Activated CD8-positive, alpha-beta memory T cell treated with anti-CD3 and anti-CD28 coated beads, Interleukin-2, amount 50 U/mL, for 48 hours (primary cell): Measurements from ENCODE around the gene CCL7.

ENCODE experiments used
- DNase-seq: peaks from one replicate; pipeline ENCODE4 v3.0.0-alpha.2; 2020

CCL7 gene

DNA sequence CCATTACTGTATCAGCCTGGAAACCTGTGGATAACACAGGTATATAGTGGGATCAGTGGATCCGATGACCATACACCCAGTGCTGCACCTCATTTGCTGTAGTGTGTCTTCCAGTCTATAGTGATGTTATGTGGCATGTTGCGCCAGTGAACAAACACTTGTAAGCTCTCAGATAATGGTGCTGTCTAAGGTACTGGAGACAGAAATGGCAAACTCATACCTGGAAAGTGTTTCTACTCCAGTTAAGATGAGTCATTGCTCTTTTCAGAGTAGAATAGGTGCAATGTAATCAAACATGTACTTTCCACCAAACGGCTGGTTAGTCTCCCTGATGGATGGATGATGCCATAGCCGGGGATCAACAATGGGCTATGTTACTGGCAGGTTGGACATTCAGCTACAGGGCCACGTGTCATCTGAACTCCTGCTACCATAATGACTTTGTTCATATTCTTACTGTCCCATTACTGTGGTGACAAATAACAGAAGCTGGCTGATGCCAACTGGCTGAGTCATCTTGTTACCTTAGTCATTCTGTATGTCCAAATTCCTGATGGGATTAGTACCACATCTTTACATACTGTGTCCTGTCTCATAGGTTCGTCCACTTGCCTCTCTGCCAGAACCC, 21.8 kb downstream of the CCL7 start:
- no peak for DNase-seq

DNA sequence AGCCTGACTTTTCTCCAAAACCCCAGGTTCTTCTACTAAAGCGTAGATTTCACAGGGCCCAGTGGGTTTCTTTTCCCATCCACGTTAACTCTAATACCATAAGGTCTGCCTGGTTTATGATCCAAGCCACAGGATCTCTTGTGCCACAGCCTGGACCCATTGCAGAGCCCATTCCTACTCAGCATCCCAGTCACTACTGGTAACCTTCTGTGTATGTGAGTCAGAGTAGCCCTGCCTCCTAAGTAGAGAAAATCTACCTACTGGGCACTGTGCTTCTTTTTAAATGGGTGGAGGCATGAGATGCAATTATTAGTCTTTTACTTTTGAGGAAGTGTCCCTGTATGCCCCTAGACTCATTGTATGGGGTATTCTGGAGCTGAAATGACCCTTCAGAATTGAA, 29.0 kb downstream of the CCL7 start:
- DNase-seq = no peak

DNA sequence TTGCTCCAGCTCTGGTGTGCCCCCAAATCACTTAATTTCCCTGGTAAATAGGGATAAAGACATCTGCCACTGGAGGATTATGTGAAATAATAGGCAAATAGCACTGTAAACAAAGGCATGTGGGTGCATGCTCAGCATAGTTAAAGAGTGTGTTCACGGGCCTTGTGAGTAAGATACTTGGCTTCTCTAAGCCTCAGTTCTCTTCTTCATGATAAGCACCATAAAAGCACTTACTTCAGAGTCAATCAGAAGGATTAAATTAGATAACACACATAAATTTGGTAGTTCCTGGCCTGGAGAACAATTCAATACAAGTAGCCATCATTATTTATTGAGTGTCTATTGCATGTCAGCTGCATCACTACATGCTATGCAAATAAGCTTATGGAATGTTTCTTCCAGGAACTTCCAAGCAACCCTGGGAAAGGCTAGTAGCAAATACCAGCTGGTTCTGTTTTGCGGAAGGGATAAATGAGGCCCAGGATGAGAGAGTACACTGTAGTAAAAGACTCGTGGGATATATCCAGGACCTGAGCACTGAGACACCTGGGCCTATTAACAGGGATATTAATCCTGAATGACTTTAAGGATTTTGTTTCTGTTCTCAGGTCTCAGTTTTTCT, 30.0 kb downstream of the CCL7 start:
- DNase-seq = no peak

GRCh38 chr17:34300652-34301370, 30.8 kb downstream of the CCL7 start:
- no peak for DNase-seq

- no peak for DNase-seq
Observed at GRCh38 chr17:34301986-34302385, 32.0 kb downstream of the CCL7 start.

GRCh38 chr17:34302636-34303035, 32.6 kb downstream of the CCL7 start:
- DNase-seq = no peak

- DNase-seq = no peak
Observed at GRCh38 chr17:34303606-34304005, 33.6 kb downstream of the CCL7 start.

DNA sequence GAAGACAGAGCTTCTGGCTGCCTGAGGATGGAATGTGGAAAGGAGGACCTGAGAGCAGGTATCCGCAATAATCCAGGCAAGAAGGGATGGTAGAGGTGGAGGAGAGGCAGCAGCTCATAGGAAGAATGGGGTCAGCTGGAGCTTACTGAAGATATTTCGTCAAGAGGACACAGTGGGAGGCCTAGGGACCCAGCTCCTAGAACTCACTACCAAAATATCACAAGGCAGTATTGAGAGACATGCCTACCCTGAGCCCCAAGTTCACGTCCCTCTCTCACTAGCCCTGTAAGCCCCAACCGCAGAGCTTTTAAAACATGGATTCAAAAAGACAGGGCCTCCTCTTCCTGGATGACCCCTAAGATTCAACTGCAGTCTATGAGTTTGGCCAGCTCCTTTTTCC, 35.0 kb downstream of the CCL7 start:
- no peak for DNase-seq

GRCh38 chr17:34305606-34306005, 35.6 kb downstream of the CCL7 start:
- DNase-seq = no peak

- no peak for DNase-seq
Observed at GRCh38 chr17:34306466-34306865, 36.4 kb downstream of the CCL7 start.

DNA sequence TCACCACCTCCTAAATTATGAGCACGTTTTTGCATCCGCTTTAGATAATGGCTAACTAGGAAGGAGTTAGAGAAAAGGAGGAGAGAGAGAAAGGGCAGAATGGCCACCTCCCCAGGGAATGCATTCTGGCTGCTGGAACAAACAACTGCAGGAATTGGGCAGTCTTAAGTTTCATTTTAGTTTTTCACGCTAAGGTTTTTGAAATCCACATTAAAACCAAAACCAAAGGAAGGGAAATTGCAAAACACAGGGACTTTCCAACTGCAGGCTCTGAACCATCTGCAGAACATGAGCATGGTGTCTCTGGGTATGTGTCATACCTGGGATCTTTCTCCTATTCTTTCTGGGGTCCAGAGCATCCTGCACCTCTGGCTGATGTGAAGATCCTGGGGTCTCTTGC, 37.1 kb downstream of the CCL7 start:
- no peak for DNase-seq

DNA sequence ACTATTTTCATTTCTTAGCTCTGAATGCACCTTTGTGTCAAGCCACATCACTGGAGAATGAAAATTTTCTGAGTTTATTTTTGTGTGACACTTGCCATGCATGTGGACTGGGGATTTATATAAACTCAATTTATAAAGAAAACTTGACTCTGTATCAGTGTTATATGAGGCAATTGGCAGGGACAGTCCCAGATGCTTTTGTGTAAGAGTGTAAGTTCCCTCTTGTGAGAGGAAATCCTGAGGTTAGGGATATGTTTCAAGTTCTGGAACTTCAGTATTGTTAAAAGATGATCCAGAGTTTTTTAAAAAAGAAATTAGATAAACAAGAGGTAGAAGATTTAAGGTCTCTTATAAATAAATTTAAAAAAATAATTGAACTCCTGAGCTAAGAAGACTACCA, 38.4 kb downstream of the CCL7 start:
- no peak for DNase-seq

DNA sequence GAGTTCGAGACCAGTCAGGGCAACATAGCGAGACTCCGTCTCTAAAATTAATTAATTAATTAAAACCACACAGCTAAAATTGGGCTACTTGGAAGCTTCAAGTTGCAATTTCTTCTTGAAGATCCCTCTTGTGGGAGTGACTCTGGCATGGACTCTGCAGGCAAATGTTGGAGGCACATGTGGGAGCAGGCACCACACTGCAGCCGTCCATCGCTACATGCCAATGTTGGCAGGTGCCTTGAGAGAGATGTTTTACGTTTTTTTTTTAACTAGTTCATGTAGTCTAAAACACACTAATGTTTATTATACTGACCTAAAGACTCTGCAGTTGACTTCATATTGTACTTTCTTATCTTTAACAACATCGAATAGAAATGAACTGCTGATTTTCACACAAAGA, 41.3 kb downstream of the CCL7 start:
- DNase-seq = no peak

- no peak for DNase-seq
Observed at GRCh38 chr17:34312080-34312479, 42.1 kb downstream of the CCL7 start.

GRCh38 chr17:34313164-34313563, 43.1 kb downstream of the CCL7 start:
- DNase-seq = no peak

- DNase-seq = no peak
Observed at GRCh38 chr17:34314279-34314678, 44.3 kb downstream of the CCL7 start.

- no peak for DNase-seq
Observed at GRCh38 chr17:34318474-34318873, 48.5 kb downstream of the CCL7 start.

DNA sequence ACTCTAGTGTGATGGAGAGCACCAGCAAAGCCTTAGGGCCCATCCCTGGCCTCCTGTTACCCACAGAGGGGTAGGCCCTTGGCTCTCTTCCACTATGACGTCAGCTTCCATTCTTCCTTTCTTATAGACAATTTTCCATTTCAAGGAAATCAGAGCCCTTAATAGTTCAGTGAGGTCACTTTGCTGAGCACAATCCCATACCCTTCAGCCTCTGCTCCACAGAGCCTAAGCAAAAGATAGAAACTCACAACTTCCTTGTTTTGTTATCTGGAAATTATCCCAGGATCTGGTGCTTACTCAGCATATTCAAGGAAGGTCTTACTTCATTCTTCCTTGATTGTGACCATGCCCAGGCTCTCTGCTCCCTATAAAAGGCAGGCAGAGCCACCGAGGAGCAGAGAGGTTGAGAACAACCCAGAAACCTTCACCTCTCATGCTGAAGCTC, 49.0 kb downstream of the CCL7 start, which contains the start of gene CCL8:
Gene CCL8 (plus strand): TSS at position 397 of the 445 bp plus-strand sequence. CDS start 67 bp downstream, outside the sequence.
- DNase-seq = no peak
